PC-3 (cell line): ENCODE measurements around the gene DNAH2. TPM values are rescaled to one million over a fixed set of nuclear protein-coding genes. Genes with fewer than 3 reads are reported as not detected.

Experiments
- ATAC-seq: fragments of 200-7000 bp; cut with Tn5 transposase; 2 replicates; pipeline ENCODE4 v1.9.1; 2020; ENCODE audit warnings: mild to moderate bottlenecking, moderate library complexity
- BruUV-seq: library from RNA; stranded (reverse); fragments of 400-500 nt; replicated peaks from 2 replicates; lab custom pipeline; 2021; lab: Mats Ljungman, UMichigan
- CTCF ChIA-PET: fragments of 300-600 bp; sonication (Branson Sonifier 250); formaldehyde crosslinking; loops from one replicate; lab custom pipeline; 2022; ENCODE audit warnings: antibody characterized with exemption; lab: Charles Lee
- POLR2A ChIA-PET: fragments of 300-600 bp; sonication (Branson Sonifier 250); formaldehyde crosslinking; loops from one replicate; lab custom pipeline; 2022; ENCODE audit warnings: antibody characterized with exemption; ENCODE audit not compliant: unreplicated experiment; lab: Charles Lee
- DNase-seq: peaks from one replicate; pipeline ENCODE4 v3.0.0-alpha.2; 2015
- H2AFZ ChIP-seq: fragments of 300-600 bp; sonication (generic); 2 replicates; pipeline ENCODE4 v1.6.0; 2016; ENCODE audit warnings: antibody characterized with exemption, low read length
- H3F3A ChIP-seq: fragments of 300-600 bp; sonication (generic); one replicate; pipeline ENCODE4 v1.6.0; 2017; ENCODE audit warnings: antibody characterized with exemption, low read length, control low read depth, mild to moderate bottlenecking; ENCODE audit not compliant: unreplicated experiment
- H3K27ac ChIP-seq: fragments of 300-600 bp; sonication (generic); 2 replicates; pipeline ENCODE4 v1.5.1; 2016; ENCODE audit warnings: mild to moderate bottlenecking, low read length
- H3K27me3 ChIP-seq: fragments of 300-600 bp; sonication (generic); 2 replicates; pipeline ENCODE4 v1.6.1; 2016; ENCODE audit warnings: low read length, mixed read lengths
- H3K36me3 ChIP-seq: fragments of 300-600 bp; sonication (generic); 2 replicates; pipeline ENCODE4 v1.6.1; 2016; ENCODE audit warnings: low read depth, mixed run types, low read length, mixed read lengths
- H3K4me1 ChIP-seq: fragments of 300-600 bp; sonication (generic); 2 replicates; pipeline ENCODE4 v1.5.1; 2016; ENCODE audit warnings: low read length; ENCODE audit not compliant: insufficient read depth
- H3K4me2 ChIP-seq: fragments of 300-600 bp; sonication (generic); 2 replicates; pipeline ENCODE4 v1.6.0; 2016; ENCODE audit warnings: low read length
- H3K4me3 ChIP-seq: fragments of 300-600 bp; sonication (generic); 2 replicates; pipeline ENCODE4 v1.5.1; 2016; ENCODE audit warnings: mild to moderate bottlenecking, low read length, mixed read lengths
- H3K79me2 ChIP-seq: fragments of 300-600 bp; sonication (generic); 2 replicates; pipeline ENCODE4 v1.6.1; 2017; ENCODE audit warnings: low read length, mixed read lengths
- H3K9ac ChIP-seq: fragments of 300-600 bp; sonication (generic); 2 replicates; pipeline ENCODE4 v1.6.0; 2016; ENCODE audit warnings: mild to moderate bottlenecking, low read length
- H3K9me2 ChIP-seq: fragments of 300-600 bp; sonication (generic); replicated peaks from 2 replicates; pipeline ENCODE4 v1.6.1; 2016; ENCODE audit warnings: mixed run types, low read length, mixed read lengths
- H3K9me3 ChIP-seq: fragments of 300-600 bp; sonication (generic); 2 replicates; pipeline ENCODE4 v1.6.1; 2016; ENCODE audit warnings: low read length, mixed read lengths
- H4K20me1 ChIP-seq: fragments of 300-600 bp; sonication (generic); 2 replicates; pipeline ENCODE4 v1.6.1; 2016; ENCODE audit warnings: low read length, mixed read lengths
- EZH2 ChIP-seq: fragments of 300-600 bp; sonication (generic); IDR thresholded peaks from one replicate; pipeline ENCODE4 v1.6.1; 2017; ENCODE audit warnings: antibody characterized with exemption, mild to moderate bottlenecking, low read length; ENCODE audit not compliant: unreplicated experiment
- EZH2phosphoT487 ChIP-seq: fragments of 300-600 bp; sonication (generic); IDR thresholded peaks from 2 replicates; pipeline ENCODE4 v1.6.1; 2018; ENCODE audit warnings: mild to moderate bottlenecking, antibody characterized with exemption, low read length, borderline replicate concordance
- intact Hi-C: fragments of 100-400 bp; cut with micrococcal nuclease; formaldehyde crosslinking; loops from 2 replicates; pipeline ENCODE4 v1.9.0; 2023
- total RNA-seq: library from RNA; depleted of rRNA; stranded (reverse); fragments of >200 nt; gene quantifications from 2 replicates; pipeline ENCODE4 v1.2.3, GENCODE V29; 2014
- TF ChIP-seq, protein P1 (sequence below): fragments of 300-600 bp; sonication (generic); conservative IDR thresholded peaks from 2 replicates; pipeline ENCODE4 v1.5.1; 2017; ENCODE audit warnings: antibody characterized with exemption, low read depth, mild to moderate bottlenecking, low read length

DNAH2 gene
- total RNA-seq, 1 experiment from 2014 or later, result 0.62 TPM

DNA sequence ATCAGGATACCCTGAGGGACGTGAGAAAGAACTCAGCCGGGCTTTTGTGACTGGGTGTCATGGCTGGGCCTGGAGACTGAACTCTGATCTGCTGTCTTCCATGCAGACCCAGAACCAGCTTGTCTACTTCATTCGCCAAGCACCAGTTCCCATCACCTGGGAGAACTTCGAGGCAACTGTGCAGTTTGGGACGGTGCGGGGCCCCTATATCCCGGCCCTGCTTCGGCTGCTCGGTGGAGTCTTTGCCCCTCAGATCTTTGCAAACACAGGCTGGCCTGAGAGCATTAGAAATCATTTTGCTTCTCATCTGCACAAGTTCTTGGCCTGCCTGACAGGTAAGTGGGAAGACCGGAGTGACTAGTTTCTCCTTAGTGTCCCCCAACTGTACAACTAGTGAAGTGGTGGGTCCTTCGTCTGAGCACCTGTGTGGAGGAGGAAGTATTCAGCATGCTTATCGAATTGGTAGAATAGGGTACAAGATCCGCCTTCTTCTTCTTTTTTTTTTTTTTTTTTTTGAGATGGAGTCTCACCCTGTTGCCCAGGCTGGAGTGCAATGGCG, 15.5 kb downstream of the DNAH2 start:
- no peaks in the 10 kb centered on the region for H3K79me2 ChIP-seq
- no peaks in the 10 kb centered on the region for H3K36me3 ChIP-seq
- ChIA-PET CTCF (no interaction called here), POLR2A (no interaction called here)
- H4K20me1 ChIP-seq, result no peaks in the 10 kb centered on the region
- H3K9me3 ChIP-seq, result no peaks in the 10 kb centered on the region
- no peaks in the 10 kb centered on the region for H3F3A ChIP-seq
- no peaks in the 10 kb centered on the region for H3K27me3 ChIP-seq
- TF ChIP-seq, protein P1, sequence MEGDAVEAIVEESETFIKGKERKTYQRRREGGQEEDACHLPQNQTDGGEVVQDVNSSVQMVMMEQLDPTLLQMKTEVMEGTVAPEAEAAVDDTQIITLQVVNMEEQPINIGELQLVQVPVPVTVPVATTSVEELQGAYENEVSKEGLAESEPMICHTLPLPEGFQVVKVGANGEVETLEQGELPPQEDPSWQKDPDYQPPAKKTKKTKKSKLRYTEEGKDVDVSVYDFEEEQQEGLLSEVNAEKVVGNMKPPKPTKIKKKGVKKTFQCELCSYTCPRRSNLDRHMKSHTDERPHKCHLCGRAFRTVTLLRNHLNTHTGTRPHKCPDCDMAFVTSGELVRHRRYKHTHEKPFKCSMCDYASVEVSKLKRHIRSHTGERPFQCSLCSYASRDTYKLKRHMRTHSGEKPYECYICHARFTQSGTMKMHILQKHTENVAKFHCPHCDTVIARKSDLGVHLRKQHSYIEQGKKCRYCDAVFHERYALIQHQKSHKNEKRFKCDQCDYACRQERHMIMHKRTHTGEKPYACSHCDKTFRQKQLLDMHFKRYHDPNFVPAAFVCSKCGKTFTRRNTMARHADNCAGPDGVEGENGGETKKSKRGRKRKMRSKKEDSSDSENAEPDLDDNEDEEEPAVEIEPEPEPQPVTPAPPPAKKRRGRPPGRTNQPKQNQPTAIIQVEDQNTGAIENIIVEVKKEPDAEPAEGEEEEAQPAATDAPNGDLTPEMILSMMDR, result no peak
- TF ChIP-seq EZH2 (no peak), EZH2phosphoT487 (no peak)
- H3K27ac ChIP-seq, result no peak overlapping the region
- H2AFZ ChIP-seq, result no peak overlapping the region
- BruUV-seq, result no TSS peak
- H3K9ac ChIP-seq, result no peak overlapping the region
- no peak overlapping the region for H3K4me2 ChIP-seq
- H3K4me3 ChIP-seq, result no peak overlapping the region
- ATAC-seq (no peak), DNase-seq (no peak)
- no peaks in the 10 kb centered on the region for H3K4me1 ChIP-seq
- intact Hi-C loops, result no loop called here
- H3K9me2 ChIP-seq, result no peaks in the 10 kb centered on the region

DNA sequence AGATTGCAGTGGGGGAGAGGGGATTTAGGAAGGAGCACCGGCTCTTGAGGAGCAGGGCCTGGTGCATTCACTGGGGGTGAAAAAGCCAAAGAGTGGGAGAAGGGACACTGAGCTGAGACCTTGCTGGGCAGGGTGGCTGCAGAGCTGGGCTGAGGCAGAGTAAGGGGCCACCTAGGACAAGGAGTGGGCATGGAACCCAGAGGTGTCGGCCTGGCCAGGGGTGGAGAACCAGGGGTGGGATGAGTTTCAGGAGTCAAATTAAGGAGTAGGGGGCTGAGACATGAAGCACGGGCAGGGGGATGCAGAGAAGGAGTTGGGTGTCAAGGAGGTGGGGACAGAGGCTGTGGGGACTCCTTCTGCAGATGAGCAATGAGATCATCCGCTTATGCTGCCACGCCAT, 20.1 kb downstream of the DNAH2 start:
- no peaks in the 10 kb centered on the region for H3K27me3 ChIP-seq
- BruUV-seq, result no TSS peak
- H3K79me2 ChIP-seq, result no peaks in the 10 kb centered on the region
- no peaks in the 10 kb centered on the region for H3K4me1 ChIP-seq
- H3K27ac ChIP-seq, result no peak overlapping the region
- TF ChIP-seq EZH2phosphoT487, result no peak
- no peak for TF ChIP-seq EZH2
- TF ChIP-seq, protein P1, result no peak
- H4K20me1 ChIP-seq, result no peaks in the 10 kb centered on the region
- no peaks in the 10 kb centered on the region for H3K36me3 ChIP-seq
- DNase-seq, result no peak
- intact Hi-C loops, result no loop called here
- H3K9ac ChIP-seq, result no peak overlapping the region
- CTCF ChIA-PET, result no interaction called here
- POLR2A ChIA-PET, result no interaction called here
- no peaks in the 10 kb centered on the region for H3K9me3 ChIP-seq
- ATAC-seq, result no peak
- H3K9me2 ChIP-seq, result no peaks in the 10 kb centered on the region
- no peak overlapping the region for H3K4me3 ChIP-seq
- no peak overlapping the region for H2AFZ ChIP-seq
- H3K4me2 ChIP-seq, result no peak overlapping the region
- no peaks in the 10 kb centered on the region for H3F3A ChIP-seq

DNA sequence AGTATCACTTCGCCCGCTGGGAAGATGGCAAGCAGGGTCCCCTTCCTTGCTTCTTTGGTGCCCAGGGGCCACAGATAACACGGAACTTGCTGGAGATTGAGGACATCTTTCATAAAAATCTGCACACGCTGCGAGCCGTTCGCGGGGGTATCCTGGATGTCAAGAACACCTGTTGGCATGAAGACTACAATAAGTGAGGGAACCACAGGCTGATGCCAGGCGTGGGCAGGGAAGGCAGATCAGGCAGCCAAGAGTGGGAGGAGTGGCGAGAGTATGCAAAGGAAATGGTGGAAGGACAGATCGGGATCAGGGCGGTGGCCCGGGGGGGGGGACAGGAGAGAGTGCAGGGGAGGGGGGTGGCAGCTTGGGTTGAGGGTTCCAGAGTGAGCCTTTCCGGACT, 22.2 kb downstream of the DNAH2 start:
- DNase-seq, result no peak
- BruUV-seq, result no TSS peak
- Histone ChIP-seq H4K20me1 (no peaks in the 10 kb centered on the region), H3K9ac (no peak overlapping the region), H3K4me1 (0 out of 2 replicates have a peak, but pooled peaks cover 3% of the 10 kb centered on the region), H3K27ac (no peak overlapping the region), H3K4me3 (no peak overlapping the region), H3K9me3 (no peaks in the 10 kb centered on the region), H3K79me2 (no peaks in the 10 kb centered on the region), H3K27me3 (no peaks in the 10 kb centered on the region), H3F3A (no peaks in the 10 kb centered on the region), H3K4me2 (no peak overlapping the region), H3K36me3 (no peaks in the 10 kb centered on the region), H2AFZ (no peak overlapping the region), H3K9me2 (no peaks in the 10 kb centered on the region)
- no peak for ATAC-seq
- intact Hi-C loops, result loop anchor here (5.0 kb wide), 1 partner anchor 103 kb away; no protein-coding TSS in a partner anchor
- POLR2A ChIA-PET, result no interaction called here
- no peak for TF ChIP-seq EZH2
- CTCF ChIA-PET, result interaction anchor here (0.7 kb wide), 1 partner anchor 44 kb away, joined by 3 read pairs; no protein-coding TSS in a partner anchor
